ENCODE results near the gene PHLPP1.

Gene PHLPP1

GRCh38 chr18:62811674-62812073 is 96.3 kb downstream of the PHLPP1 start:
- H3K4me3 Mint-ChIP-seq = no peak overlapping the region
- no peak overlapping the region for H3K27ac Mint-ChIP-seq (ENCODE audit: low read depth)
- DNase-seq (ENCODE audit: low spot score in 2 of 2) (no peak), ATAC-seq (replicated peaks; ENCODE audit: extremely low read depth, poor library complexity, severe bottlenecking) (no peak)
- no peaks in the 10 kb centered on the region for H3K9me3 Mint-ChIP-seq
- peaks cover 13% of the 10 kb centered on the region for H3K4me1 Mint-ChIP-seq
- H3K36me3 Mint-ChIP-seq (ENCODE audit: insufficient read depth) = no peaks in the 10 kb centered on the region
- H3K27me3 Mint-ChIP-seq = no peaks in the 10 kb centered on the region

- no peak for DNase-seq (ENCODE audit: low spot score in 2 of 2)
- Mint-ChIP-seq H3K9me3 (no peaks in the 10 kb centered on the region), H3K4me3 (no peak overlapping the region), H3K27ac (ENCODE audit: low read depth) (no peak overlapping the region), H3K36me3 (ENCODE audit: insufficient read depth) (no peaks in the 10 kb centered on the region), H3K27me3 (no peaks in the 10 kb centered on the region), H3K4me1 (peaks cover 13% of the 10 kb centered on the region)
- ATAC-seq (replicated peaks; ENCODE audit: extremely low read depth, poor library complexity, severe bottlenecking) = no peak
Measured at GRCh38 chr18:62812242-62812641, 96.9 kb downstream of the PHLPP1 start.

DNA sequence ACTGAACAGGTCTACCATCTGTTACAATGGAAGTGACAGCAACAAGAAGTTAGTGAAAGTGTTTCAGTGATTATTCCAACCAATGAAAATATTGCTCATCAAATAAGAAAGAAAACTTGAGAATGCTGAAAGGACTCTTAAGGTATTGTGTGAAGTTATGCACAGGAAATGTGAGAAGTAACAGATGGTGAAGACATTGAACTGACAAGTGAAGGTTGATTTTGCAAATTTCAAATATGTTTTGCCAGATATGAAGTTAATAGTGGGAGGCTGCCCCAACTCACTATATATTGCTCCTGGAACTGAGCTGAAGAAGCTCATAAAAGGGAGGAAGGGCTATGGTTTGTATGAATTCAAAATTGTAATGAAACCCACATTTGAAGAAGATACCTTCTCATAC is 97.5 kb downstream of the PHLPP1 start:
- H3K27ac Mint-ChIP-seq (ENCODE audit: low read depth) = no peak overlapping the region

DNA sequence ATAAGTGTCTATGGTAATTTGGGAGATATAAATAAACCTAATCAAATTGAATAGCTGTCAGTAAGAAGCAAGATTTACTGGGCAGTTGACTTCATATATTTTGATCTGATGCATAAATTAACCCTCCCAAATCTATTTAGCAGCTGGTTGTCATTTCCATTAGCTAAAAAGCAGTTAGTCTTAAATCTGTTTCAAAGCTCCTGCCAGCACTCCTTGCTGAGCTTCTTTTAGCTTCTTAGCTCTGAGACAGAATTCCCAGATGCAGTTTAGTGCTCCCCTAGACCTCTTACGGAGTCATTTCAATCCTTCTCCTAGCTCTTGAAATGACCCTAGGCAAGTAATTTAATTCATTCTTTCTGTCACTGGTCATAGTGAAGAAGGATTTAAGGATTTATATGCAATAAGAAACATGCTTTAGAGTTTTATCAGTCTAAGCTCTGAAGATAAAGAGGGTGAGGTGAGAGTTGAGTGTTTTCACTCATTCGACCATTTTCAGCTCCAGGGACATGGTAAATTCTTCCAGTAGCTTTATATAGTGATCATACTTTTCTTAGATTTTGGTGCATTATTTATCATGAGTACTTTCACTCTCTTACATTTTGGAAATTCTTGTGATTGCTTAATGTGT is 98.9 kb downstream of the PHLPP1 start:
- H3K27ac Mint-ChIP-seq (ENCODE audit: low read depth) = no peak overlapping the region
- ATAC-seq (replicated peaks; ENCODE audit: extremely low read depth, poor library complexity, severe bottlenecking) (no peak), DNase-seq (ENCODE audit: low spot score in 2 of 2) (no peak)
- H3K27me3 Mint-ChIP-seq = no peaks in the 10 kb centered on the region
- H3K9me3 Mint-ChIP-seq = no peaks in the 10 kb centered on the region
- no peaks in the 10 kb centered on the region for H3K36me3 Mint-ChIP-seq (ENCODE audit: insufficient read depth)
- H3K4me1 Mint-ChIP-seq = peaks cover 13% of the 10 kb centered on the region
- no peak overlapping the region for H3K4me3 Mint-ChIP-seq

More for the DNA sequence above, 97.5 kb downstream of the PHLPP1 start:
- DNase-seq (ENCODE audit: low spot score in 2 of 2) (no peak), ATAC-seq (replicated peaks; ENCODE audit: extremely low read depth, poor library complexity, severe bottlenecking) (no peak)
- Mint-ChIP-seq H3K9me3 (no peaks in the 10 kb centered on the region), H3K4me1 (peaks cover 13% of the 10 kb centered on the region), H3K4me3 (no peak overlapping the region), H3K36me3 (ENCODE audit: insufficient read depth) (no peaks in the 10 kb centered on the region), H3K27me3 (no peaks in the 10 kb centered on the region)

- Mint-ChIP-seq H3K36me3 (ENCODE audit: insufficient read depth) (peaks cover 2% of the 10 kb centered on the region), H3K4me1 (no peaks in the 10 kb centered on the region), H3K27me3 (no peaks in the 10 kb centered on the region), H3K9me3 (no peaks in the 10 kb centered on the region), H3K4me3 (no peak overlapping the region), H3K27ac (ENCODE audit: low read depth) (no peak overlapping the region)
- no peak for DNase-seq (ENCODE audit: low spot score in 2 of 2)
- no peak for ATAC-seq (replicated peaks; ENCODE audit: extremely low read depth, poor library complexity, severe bottlenecking)
Measured at GRCh38 chr18:62825382-62825781, 110.0 kb downstream of the PHLPP1 start.

DNA sequence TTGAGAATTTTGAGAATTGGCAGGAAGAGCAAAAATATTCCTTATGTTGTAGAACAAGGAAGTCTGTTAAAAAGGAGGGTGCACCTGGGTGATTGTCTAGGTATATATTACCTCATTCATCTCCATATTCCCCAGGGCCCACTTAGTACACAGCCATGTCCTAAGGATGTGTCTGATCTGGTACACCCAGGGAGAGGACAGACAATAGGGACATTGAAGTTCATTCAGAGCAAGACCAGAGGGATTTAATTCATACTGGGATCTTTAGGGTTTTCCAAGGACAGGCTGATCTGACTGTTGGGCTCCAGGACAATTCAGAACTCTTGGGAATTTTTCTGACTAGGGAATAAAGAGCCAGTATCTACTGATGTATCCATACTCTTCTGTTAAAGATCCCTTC is 112.1 kb downstream of the PHLPP1 start:
- H3K9me3 Mint-ChIP-seq = no peaks in the 10 kb centered on the region
- H3K4me3 Mint-ChIP-seq = no peak overlapping the region
- DNase-seq (ENCODE audit: low spot score in 2 of 2) (no peak), ATAC-seq (replicated peaks; ENCODE audit: extremely low read depth, poor library complexity, severe bottlenecking) (no peak)
- no peak overlapping the region for H3K27ac Mint-ChIP-seq (ENCODE audit: low read depth)
- H3K27me3 Mint-ChIP-seq = no peaks in the 10 kb centered on the region
- no peaks in the 10 kb centered on the region for H3K36me3 Mint-ChIP-seq (ENCODE audit: insufficient read depth)
- H3K4me1 Mint-ChIP-seq = no peaks in the 10 kb centered on the region

GRCh38 chr18:62828091-62828640 is 112.8 kb downstream of the PHLPP1 start:
- H3K9me3 Mint-ChIP-seq = no peaks in the 10 kb centered on the region
- H3K4me1 Mint-ChIP-seq = no peaks in the 10 kb centered on the region
- DNase-seq (ENCODE audit: low spot score in 2 of 2) (no peak), ATAC-seq (replicated peaks; ENCODE audit: extremely low read depth, poor library complexity, severe bottlenecking) (no peak)
- H3K27ac Mint-ChIP-seq (ENCODE audit: low read depth) = no peak overlapping the region
- no peaks in the 10 kb centered on the region for H3K27me3 Mint-ChIP-seq
- no peaks in the 10 kb centered on the region for H3K36me3 Mint-ChIP-seq (ENCODE audit: insufficient read depth)
- no peak overlapping the region for H3K4me3 Mint-ChIP-seq

DNA sequence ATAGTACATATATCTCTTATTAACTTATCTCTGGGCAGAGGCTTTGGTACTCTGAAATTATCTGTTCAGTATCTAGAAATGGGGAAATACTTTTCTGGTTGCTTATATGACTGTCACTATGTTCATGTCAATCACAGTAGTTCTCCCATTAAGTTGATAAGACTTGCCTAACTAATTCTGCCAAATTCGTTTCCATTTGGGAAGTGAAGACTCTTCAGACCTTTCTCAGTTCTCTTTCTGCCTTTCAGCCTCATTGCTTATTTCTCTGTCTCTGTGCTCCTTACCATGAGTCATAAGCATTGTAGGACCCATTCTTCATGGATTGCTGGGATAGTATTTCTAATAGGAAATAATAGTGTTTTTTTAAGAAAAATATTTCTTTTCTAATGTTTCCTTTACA is 113.5 kb downstream of the PHLPP1 start:
- no peaks in the 10 kb centered on the region for H3K36me3 Mint-ChIP-seq (ENCODE audit: insufficient read depth)
- H3K4me3 Mint-ChIP-seq = no peak overlapping the region
- no peak overlapping the region for H3K27ac Mint-ChIP-seq (ENCODE audit: low read depth)
- ATAC-seq (replicated peaks; ENCODE audit: extremely low read depth, poor library complexity, severe bottlenecking) = no peak
- peaks cover under 1% of the 10 kb centered on the region for H3K4me1 Mint-ChIP-seq
- H3K27me3 Mint-ChIP-seq = no peaks in the 10 kb centered on the region
- no peak for DNase-seq (ENCODE audit: low spot score in 2 of 2)
- no peaks in the 10 kb centered on the region for H3K9me3 Mint-ChIP-seq

- peaks cover 5% of the 10 kb centered on the region for H3K4me1 Mint-ChIP-seq
- H3K27ac Mint-ChIP-seq (ENCODE audit: low read depth) = no peak overlapping the region
- ATAC-seq (replicated peaks; ENCODE audit: extremely low read depth, poor library complexity, severe bottlenecking) = no peak
- no peak for DNase-seq (ENCODE audit: low spot score in 2 of 2)
- no peaks in the 10 kb centered on the region for H3K9me3 Mint-ChIP-seq
- no peaks in the 10 kb centered on the region for H3K27me3 Mint-ChIP-seq
- H3K36me3 Mint-ChIP-seq (ENCODE audit: insufficient read depth) = no peaks in the 10 kb centered on the region
- no peak overlapping the region for H3K4me3 Mint-ChIP-seq
Measured at GRCh38 chr18:62829936-62830335, 114.6 kb downstream of the PHLPP1 start.

- DNase-seq (ENCODE audit: low spot score in 2 of 2) (no peak), ATAC-seq (replicated peaks; ENCODE audit: extremely low read depth, poor library complexity, severe bottlenecking) (no peak)
- H3K4me3 Mint-ChIP-seq = no peak overlapping the region
- peaks cover 5% of the 10 kb centered on the region for H3K4me1 Mint-ChIP-seq
- H3K9me3 Mint-ChIP-seq = no peaks in the 10 kb centered on the region
- H3K27ac Mint-ChIP-seq (ENCODE audit: low read depth) = no peak overlapping the region
- no peaks in the 10 kb centered on the region for H3K36me3 Mint-ChIP-seq (ENCODE audit: insufficient read depth)
- H3K27me3 Mint-ChIP-seq = no peaks in the 10 kb centered on the region
Measured at GRCh38 chr18:62832282-62832681, 116.9 kb downstream of the PHLPP1 start.

GRCh38 chr18:62833494-62833893 is 118.2 kb downstream of the PHLPP1 start:
- no peak for ATAC-seq (replicated peaks; ENCODE audit: extremely low read depth, poor library complexity, severe bottlenecking)
- Mint-ChIP-seq H3K36me3 (ENCODE audit: insufficient read depth) (no peaks in the 10 kb centered on the region), H3K4me3 (no peak overlapping the region), H3K27me3 (no peaks in the 10 kb centered on the region), H3K27ac (ENCODE audit: low read depth) (no peak overlapping the region), H3K9me3 (no peaks in the 10 kb centered on the region), H3K4me1 (peaks cover 5% of the 10 kb centered on the region)
- DNase-seq (ENCODE audit: low spot score in 2 of 2) = no peak

DNA sequence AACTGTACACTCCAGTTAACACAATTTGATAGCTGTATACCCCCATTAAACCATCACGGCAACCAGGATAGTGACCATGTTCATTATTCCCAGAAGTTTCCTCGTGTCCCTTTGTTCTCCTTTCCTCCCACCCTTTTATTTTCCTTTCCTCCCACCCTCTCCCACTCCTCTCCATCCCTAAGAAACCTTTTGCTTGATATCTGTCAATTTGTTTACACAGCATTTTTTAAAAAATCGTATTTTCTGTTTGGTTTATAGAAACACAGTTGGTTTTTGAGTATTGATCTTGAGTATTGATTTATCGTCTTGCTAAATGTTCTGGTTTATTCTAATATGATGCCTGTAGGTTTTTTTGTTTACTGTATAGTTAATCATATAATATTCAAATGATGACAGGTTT is 119.4 kb downstream of the PHLPP1 start:
- H3K27me3 Mint-ChIP-seq = no peaks in the 10 kb centered on the region
- no peak overlapping the region for H3K27ac Mint-ChIP-seq (ENCODE audit: low read depth)
- no peak for DNase-seq (ENCODE audit: low spot score in 2 of 2)
- no peak for ATAC-seq (replicated peaks; ENCODE audit: extremely low read depth, poor library complexity, severe bottlenecking)
- no peak overlapping the region for H3K4me3 Mint-ChIP-seq
- H3K4me1 Mint-ChIP-seq = peaks cover 5% of the 10 kb centered on the region
- H3K9me3 Mint-ChIP-seq = no peaks in the 10 kb centered on the region
- no peaks in the 10 kb centered on the region for H3K36me3 Mint-ChIP-seq (ENCODE audit: insufficient read depth)

DNA sequence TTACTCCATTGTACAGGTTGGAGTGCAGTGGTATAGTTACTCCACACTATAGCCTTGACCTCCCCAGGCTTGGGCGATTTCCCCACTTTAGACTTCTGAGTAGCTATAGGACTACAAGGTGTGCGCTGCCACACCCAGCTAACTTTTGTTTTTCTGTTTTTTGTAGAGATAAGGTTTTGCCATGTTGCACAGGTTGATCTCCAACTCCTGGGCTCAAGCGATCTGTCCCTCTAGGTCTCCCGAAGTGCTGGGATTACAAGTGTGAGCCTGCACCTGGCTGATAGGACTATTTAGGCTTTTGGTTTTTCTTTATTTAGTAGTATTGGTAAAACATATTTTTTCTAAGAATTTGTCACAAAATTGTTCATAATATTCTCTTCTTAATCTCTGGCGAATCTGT is 121.7 kb downstream of the PHLPP1 start:
- DNase-seq (ENCODE audit: low spot score in 2 of 2) = no peak
- H3K27ac Mint-ChIP-seq (ENCODE audit: low read depth) = no peak overlapping the region
- H3K9me3 Mint-ChIP-seq = no peaks in the 10 kb centered on the region
- peaks cover 5% of the 10 kb centered on the region for H3K4me1 Mint-ChIP-seq
- H3K4me3 Mint-ChIP-seq = no peak overlapping the region
- H3K27me3 Mint-ChIP-seq = no peaks in the 10 kb centered on the region
- peaks cover 1% of the 10 kb centered on the region for H3K36me3 Mint-ChIP-seq (ENCODE audit: insufficient read depth)
- no peak for ATAC-seq (replicated peaks; ENCODE audit: extremely low read depth, poor library complexity, severe bottlenecking)

Measured in central memory CD8-positive, alpha-beta T cell (primary cell).